DMS153 treated with DMSO at 0.1 percent for 48 hours (cell line): ENCODE data around the gene RIMKLB.
A peak's percentile ranks its signal among the peaks of the same experiment; 100 is the strongest.

Experiments used
- DNase-seq: peaks from one replicate; lab custom pipeline; 2025; ENCODE audit not compliant: unreplicated experiment; lab: John Stamatoyannopoulos, UW

RIMKLB gene, protein sequence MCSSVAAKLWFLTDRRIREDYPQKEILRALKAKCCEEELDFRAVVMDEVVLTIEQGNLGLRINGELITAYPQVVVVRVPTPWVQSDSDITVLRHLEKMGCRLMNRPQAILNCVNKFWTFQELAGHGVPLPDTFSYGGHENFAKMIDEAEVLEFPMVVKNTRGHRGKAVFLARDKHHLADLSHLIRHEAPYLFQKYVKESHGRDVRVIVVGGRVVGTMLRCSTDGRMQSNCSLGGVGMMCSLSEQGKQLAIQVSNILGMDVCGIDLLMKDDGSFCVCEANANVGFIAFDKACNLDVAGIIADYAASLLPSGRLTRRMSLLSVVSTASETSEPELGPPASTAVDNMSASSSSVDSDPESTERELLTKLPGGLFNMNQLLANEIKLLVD

DNA sequence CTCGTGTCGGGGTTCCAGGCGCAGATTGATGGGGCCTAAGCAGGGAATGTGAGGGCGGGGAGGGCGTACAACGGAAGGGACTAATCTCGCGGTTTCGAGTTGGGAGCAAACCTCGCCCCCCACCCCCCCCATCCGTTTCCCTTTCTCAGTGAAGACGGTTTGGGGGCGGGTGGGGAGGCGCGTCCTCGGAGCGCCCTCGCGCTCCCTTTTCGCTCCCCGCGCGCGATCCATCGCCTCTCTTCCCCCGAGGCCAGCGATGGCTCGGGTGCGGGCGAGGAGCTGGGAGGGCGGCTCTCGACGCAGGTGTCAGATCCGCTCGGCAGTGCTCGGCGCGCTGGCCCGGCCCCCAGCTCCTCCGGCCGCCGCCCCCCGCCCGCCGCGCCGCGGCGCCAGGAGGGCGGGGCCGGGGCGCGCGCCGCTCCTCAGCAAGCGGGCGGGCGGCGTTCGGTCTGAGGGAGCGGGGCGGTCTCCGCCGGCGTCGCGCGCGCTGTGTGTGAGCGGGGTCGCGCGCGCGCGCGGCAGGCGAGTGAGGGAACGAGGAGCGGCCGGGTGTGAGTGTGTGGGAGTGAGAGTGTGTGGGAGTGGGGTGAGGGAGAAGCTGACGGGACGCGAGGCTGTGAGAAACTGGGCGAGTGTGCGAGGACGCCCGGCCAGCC is at the start of gene RIMKLB:
RIMKLB (plus strand) TSS at position 516 of the 656 bp plus-strand sequence. CDS start 15,876 bp downstream, outside the sequence.
- DNase-seq, result peak; percentile 59

DNA sequence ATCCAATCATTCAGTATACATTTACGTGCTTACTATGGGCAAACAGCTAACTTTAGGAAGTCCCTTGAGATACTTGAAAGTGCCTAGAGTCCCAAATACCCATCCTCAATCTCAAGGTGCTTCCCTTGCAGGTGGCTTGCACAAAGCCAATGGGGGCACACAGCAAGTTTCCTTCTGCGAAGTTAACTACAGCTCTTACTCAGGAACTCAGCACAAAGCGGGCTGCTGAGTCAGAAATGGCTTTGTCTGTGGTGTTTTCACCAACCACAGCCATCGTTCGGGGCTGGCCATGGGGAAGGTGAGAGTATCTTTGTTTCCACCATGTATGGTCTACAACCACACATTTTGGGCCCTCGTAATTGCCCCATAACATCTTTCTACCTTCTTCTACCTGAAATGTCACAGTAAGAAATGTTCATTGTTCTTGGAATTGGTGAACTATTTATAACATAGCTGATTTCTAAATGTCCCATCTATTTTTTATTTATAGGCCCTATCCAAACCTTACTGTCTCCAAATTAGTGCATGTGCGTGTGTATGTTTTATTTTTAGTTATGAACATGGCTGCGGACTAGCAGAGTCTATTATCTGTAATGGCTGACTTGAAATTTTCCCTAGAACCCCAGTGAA is 49.1 kb upstream of the RIMKLB start:
- no peak for DNase-seq

DNA sequence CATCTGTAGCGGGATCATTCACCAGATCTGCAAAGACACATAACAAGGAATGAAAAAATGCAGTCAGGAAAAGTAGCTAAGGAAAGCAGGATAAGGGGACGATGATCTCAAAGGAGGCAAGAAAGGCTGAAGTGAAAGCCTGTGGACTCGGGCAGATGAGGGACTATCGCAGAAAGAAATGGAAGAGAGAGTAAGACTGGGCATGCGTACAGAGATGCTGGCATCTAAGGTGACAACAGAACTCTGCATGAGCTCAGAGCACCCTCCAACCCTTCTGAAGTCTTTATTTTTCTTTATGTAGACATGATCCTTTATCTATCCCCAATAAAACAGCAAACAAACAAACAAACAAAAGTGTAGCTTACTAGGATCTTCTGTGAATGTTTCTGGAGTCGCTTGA is 42.4 kb upstream of the RIMKLB start:
- no peak for DNase-seq

DNA sequence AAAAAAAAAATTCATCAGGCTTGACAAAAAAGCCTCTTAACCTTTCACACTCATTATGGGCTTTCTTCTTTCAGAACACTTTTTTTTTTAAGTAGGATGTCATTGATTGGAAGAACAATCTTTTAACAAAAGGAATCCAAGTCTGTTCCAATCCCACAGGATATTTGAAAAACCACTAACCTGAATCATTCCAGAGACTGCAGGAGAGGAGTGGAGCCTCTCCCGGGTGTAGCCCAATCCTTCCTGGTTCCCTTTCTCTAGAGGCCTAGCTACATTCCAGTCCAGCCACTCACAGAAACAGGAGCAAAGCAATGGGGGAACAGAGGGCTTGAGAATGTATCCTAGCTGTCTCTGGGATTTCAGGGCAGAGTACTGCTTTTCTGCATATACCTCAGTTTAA is 39.4 kb upstream of the RIMKLB start:
- DNase-seq, result no peak

DNA sequence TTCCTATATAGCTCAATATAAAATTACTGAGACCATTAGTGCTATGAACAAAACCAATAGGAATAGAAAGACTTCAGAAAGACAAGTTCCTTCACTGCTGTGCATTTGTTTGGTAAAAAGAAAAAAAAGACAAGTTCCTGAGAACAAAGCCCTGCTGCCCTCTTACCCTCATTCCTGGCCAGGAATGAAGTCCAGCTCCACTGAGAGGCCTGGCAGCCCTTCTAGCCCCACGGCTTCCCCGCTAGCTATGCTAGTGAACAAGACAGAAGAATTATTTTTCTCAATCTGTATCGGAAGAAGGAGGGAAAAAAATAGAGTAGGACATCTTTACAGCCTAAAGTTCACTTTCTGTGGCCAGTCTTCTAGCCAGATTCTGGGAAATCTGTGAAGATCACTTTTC is 36.8 kb upstream of the RIMKLB start:
- DNase-seq, result no peak

DNA sequence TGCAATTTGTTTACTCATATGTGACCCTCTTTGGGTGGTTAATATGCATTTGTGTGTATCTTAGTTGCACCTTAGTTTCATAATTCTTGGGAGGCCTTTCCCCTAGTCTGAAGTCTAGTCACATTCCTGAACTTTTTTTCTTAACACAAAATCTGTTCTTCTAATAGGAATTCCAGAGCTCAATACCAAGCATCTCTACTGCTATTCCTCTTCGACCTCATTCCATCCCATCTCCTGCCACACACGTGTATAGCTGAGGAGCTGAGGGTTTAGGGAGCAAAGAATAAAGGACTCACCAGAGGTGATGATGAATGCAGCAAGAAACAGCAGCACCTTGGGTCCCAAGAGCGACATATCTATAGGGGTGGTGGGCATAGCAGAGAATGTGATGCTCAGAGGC is 36.0 kb upstream of the RIMKLB start:
- DNase-seq, result no peak

DNA sequence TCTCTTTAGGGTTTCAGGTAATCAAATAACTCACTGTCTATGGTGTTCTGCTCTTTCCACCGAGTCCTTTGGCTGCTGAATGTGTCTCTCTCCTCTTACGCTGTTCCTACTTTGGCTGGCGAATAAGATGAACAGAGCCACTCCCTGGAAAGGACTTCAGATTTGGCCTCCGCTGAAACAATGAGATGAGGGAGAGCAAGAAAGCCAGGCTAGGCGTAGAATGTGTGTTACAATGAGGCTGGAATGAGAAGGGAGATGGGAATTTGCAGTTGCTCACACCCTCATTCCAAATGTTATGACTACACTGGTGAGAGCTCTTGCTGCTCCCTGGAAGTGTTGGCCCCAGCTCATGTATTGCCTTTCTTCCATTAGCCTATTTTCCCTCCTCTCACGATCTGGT is 35.2 kb upstream of the RIMKLB start, which contains the start of gene MFAP5:
MFAP5 (minus strand) TSS at position 234 of the 400 bp plus-strand sequence. CDS start 722 bp downstream, outside the sequence.
- DNase-seq, result no peak

DNA sequence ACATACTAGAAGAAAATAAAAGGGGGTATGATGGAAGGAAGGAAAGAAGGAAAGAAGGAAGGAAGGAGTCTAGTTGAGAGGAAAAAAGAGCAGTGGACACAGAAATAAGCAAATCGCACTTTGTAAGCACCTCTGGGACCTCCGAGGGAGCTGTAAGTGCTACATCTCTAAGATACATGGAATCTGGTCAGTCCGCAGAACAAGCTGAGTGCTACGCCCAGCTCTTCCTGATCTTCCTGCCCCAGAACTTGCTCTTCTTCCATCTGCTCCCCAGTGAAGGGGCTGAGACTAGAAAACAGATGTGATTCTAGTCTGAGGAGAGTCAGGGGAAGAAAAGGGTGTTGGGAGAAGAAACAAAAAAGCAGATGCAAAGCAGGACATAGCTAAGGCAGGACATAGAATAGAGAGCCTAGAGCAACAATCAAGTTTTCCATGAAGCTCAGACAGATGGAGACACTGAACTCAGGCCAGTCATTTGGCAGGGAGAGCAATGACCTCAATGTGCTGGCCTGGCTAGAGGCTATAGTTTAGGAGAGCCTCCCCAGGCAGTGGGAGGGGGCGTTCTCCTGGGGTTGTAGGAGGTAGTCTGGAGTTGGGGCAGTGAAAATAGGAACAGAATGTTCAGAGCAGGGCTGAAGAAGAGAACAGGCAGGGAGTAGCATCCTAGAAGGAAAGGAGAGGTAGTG is 33.4 kb upstream of the RIMKLB start:
- DNase-seq, result no peak

DNA sequence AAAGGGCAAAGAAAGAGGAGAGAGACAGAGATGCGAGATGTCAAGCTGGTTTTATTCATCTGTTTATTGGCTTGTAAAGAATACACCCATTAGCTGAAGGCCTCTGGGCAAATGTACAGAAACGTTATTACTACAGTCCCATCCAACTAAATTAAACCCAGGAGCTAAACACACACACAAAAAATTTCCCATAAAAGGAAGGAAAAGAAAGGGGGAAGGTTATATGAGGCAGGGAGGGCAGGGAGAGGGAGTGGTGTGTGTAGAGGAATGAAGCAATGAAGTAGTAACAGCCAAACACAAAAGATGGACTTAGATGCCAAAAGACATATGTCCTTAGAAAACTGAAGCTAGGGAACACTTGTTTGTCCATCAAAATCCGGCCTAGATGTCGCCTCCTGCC is 32.0 kb upstream of the RIMKLB start:
- no peak for DNase-seq

DNA sequence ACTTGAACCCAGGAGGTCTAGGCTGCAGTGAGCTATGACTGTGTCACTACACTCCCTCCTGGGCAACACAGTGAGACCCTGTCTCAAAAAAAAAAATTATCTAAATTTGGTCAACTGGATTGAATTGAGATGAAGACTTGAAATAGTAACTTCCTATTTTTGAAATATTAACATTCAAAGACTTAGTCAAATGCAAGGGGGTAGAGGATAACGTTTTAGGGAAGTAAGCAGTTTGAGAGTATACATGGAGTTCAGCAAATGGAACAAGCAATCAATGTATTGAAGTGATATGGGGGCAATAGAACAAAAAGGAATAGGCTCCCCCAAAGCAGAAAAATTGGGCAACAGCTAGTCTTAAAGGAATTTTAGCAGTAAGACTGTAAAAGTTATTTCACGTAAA is 30.5 kb upstream of the RIMKLB start:
- DNase-seq, result no peak

DNA sequence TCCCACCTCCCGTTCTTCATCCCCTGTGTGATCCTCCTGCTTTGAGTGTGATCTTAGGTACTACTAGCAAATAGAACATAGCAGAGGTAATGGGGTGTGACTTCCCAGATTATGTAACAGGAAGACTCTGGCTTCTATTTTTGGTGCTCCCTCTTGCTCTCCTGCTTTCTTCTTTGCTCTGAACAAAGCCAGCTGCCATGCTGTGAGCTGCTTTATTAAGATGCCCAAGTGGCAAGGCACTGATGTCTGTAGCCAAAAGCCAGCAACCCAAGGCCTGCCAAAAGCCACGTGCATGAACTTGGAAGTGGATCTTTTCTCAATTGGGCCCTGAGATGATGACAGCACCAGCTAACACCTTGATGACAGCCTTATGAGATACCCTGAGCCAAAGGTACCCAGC is 29.4 kb upstream of the RIMKLB start:
- no peak for DNase-seq

DNA sequence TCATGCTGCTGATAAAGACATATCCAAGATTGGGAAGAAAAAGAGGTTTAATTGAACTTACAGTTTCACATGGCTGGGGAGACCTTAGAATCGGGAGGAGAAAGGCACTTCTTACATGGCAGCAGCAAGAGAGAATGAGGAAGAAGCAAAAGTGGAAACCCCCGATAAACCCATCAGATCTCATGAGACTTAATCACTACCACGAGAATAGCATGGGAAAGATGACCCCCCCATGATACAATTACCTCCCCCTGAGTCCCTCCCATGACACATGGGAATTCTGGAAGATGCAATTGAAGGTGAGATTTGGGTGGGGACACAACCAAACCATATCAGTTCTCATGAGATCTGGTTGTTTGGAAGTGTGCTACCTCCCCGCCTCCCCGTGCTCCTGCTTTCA is 25.4 kb upstream of the RIMKLB start:
- DNase-seq, result no peak

DNA sequence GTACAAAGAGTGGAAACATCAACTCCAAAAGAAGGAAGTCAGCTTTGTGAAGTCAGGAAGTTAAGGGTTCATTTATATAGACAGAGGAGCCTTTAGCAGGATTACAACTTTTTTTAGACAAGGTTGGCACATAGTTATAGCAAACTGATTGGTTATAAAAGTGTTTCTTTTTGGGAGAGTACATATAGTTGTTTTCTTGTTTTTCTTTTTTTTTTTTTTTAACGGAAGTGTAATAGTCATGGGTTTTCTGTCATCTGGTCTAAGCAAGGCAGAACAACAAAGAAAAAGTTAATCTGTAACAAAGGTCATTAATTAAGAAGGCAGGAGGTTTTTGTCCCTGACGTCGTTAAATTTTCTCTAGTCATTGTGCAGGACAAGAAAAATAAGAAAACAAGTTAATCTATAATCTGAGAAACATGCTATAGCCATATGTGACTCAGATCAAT is 22.2 kb upstream of the RIMKLB start:
- DNase-seq, result no peak

DNA sequence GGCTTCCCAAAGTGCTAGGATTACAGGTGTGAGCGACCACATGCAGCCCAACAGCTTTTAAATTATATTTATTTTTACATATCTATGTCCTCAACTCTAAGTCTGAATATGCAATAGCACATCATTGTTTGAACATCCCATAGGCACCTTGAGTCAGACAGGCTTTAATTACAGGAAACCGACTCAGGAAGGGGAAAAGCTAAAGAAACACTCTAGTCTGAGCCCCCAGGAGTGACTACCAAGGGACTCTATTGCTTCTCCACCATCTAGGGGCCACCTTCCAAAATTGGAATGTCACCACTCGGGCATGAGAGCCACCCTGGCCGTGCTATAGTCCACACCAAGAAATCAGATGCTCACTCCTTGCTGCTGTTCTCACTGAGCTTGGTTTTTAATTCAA is 21.1 kb upstream of the RIMKLB start:
- DNase-seq, result no peak

DNA sequence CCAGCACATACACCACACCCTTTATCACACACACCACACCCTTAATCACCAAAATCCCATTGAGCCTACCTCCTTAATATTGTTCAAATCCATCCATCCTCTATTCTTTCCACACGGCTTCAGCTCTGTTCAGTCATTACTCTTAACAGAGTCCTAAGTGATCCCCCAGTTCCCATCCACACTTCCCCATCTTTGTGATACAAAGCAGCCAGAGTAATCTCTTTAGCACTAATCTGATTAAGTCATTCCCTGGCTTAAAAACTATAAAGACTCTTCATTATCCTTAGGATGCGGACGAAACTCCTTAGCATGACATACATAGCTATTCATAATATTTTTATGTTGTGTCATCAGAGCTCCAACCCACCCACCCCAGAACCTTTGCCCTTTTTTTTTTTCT is 20.4 kb upstream of the RIMKLB start:
- no peak for DNase-seq

DNA sequence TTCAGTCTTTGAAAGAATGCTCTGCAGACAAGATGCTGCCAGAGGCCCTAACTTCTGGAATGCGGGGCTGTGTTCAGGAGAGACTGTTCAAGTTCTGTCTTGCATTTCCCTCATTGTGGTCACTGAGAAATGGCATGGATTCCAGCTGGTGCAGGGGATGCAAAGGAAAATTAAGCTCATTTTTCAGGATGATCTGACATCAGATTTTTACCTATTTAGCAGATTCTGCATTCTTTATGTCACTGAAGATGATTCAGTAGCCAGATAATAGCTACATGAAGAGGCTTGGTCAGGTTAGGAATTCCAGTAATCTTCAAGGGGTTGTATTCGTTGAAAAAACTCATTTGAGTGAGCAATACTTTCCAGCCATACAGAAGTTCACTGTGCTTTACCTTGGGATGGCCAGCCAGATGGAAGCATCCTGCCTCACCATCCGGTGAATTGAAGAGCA is 19.1 kb upstream of the RIMKLB start:
- no peak for DNase-seq

DNA sequence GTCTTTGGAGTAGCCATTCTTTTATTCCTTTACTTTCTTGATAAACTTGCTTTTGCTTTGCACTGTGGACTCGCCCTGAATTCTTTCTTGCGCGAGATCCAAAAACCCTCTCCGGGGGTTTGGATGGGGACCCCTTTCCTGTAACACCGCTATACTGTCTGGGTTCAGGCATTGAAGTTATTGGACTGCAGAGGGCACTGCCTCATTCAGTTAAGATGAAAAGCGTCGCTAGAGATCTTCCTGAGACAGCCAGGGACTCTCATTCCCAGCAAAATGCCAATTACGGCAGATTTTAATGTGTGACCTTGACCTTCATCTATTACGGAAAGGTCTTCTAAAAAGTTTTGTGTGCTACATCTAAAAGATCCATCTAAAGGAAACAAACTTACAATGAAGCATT is 17.3 kb upstream of the RIMKLB start:
- DNase-seq, result no peak

DNA sequence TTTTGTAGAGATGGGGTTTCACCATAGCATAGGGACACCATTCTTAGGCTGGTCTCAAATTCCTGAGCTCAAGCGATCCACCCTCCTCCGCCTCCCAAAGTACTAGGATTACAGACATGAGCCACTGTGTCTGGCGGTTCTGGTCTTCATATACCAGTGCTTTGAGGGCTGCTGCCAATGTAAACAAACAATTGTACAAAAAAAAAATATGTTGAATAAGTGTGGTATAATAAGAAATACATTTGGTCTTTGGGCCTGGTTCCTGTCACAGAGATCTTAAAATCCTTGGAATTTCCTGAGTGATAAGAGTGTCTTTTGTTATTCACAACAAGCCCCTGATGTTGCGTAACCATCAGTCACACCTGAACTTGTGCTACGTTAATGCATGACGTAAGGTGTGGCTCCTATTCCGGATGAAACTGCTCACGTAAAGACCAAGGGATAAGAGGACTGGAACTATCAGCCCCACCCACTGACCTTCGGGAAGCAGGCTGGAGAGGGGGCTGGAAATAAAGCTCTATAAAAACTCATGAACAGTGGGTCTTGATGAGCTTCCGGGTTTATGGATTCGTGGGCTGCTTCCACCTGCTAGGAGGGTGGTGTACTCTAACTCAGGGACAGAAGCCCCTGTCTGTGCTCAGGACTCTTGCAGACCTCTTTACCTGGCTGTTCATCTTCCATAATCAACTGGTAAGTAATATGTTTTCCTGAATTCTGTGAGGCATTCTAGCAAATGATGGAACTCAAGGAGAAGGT is 16.5 kb upstream of the RIMKLB start:
- DNase-seq, result no peak

DNA sequence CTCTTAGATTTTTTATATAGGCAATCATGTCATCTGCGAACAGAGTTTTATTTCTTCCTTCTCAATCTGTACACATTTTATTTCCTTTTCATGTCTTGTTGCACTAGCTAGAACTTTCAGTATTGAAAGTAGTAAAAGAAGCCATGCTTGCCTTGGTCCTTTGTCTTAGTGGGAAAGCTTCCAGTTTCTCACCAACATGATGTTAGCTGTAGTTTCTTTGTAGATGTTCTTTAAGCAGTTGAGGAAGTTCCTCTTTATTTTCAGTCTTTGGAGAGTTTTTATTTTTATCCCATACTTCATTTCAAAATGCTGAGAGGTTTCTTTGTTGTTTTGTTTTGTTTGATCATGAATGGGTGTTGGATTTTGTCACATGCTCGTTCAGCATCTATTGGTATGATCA is 12.7 kb upstream of the RIMKLB start:
- no peak for DNase-seq

DNA sequence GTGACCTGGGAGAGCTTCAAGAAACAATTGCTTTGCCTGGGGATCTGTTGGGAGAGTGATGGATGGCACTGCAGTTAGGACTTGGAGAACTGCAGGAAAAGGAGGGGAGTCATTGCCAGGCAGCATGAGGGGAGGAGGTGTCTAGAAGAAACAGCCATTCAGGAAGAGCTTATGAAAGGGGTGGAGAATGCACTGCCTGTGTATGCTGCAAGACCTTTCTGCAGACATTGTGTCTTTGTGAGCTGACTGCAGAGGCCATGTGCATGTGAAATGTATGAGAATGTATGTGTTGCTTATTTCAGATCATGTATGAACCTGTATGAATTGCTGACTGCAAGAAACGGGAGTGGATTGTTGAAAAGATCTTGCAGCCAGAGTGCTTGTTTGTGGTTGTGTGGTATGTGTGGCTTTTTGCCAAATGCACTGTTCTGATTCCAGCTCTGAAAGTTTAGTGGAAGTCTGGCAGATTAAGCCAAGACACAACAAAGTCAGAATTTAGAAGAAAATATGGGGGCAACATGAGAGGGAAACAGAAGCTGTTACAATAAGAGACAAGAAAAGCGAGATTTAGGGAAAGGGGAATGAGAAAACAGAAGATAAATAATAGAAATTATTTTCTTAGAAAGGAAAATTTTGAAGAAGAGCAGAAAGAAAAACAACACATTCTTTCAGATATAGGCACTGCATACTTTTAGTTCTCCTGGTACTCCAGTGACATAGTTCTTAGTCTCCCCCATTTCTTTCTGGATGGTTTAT is 9.8 kb upstream of the RIMKLB start:
- no peak for DNase-seq
